HG02870 (cell line): ENCODE data around the gene SUMO2.

Experiments
- ATAC-seq: cut with Tn5 transposase; IDR thresholded peaks from one replicate; pipeline ENCODE4 v1.9.1; 2021; ENCODE audit warnings: mild to moderate bottlenecking, moderate library complexity; ENCODE audit not compliant: unreplicated experiment

The SUMO2 gene

GRCh38 chr17:75124819-75125162 is 58.0 kb downstream of the SUMO2 start:
- no peak for ATAC-seq

GRCh38 chr17:75124041-75124818 is 58.5 kb downstream of the SUMO2 start:
- no peak for ATAC-seq

GRCh38 chr17:75118307-75118706 is 64.5 kb downstream of the SUMO2 start:
- no peak for ATAC-seq

- no peak for ATAC-seq
These were observed 66.0 kb downstream of the SUMO2 start for GRCh38 chr17:75116737-75117136.
